Measurements from ENCODE around the gene OPN1SW.

Gene OPN1SW

DNA sequence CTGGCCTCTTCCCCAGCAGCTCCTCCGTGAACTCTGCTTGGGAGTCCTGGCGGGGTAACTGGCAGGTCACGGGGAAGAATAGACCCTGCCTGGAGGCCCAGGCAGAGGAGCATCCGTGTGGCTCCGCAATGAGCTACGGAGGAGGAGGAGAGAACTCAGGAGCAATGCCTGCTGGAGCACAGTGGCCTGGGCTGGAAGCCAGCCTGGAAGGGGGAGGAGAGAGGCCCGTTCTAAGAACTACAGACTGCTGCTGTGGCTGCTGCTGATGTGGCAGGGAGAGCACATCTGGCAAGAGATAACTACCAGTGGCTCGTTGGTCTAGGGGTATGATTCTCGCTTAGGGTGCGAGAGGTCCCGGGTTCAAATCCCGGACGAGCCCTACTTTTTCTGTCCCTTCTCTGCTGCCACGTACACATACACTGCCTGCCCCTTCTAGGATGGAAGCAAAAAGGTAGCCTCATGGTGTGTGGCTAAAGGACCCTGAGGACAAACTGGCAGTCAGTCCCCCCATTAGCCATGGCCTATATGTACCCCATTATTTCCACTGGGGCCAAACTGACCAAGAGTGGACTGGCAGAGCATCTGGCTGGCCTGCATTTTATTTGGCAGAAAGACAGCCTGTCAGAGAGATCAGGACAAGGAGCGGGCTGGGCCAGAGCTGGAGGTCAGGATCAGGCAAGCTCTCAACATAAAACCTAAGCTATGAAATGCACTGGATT is 7.7 kb upstream of the OPN1SW start:
- Histone ChIP-seq H3K4me3 (ENCODE audit: low read depth in 1 of 2, low read length in 2 of 2) (no peak overlapping the region), H3K9ac (ENCODE audit: low read depth in 1 of 2, low read length in 2 of 2) (no peak overlapping the region), H3K36me3 (ENCODE audit: control insufficient read depth in 1 of 2, insufficient read depth in 2 of 2, low read length in 2 of 2) (no peaks in the 10 kb centered on the region), H3K27ac (ENCODE audit: low read depth, low read length) (no peak overlapping the region), H3K4me1 (ENCODE audit: control insufficient read depth in 1 of 2, insufficient read depth in 2 of 2, low read length in 2 of 2) (no peaks in the 10 kb centered on the region), H3K9me3 (ENCODE audit: control insufficient read depth in 1 of 2, low read length in 2 of 2) (no peaks in the 10 kb centered on the region), H3K27me3 (ENCODE audit: control insufficient read depth in 1 of 2, insufficient read depth in 2 of 2, low read length in 2 of 2) (no peaks in the 10 kb centered on the region)

DNA sequence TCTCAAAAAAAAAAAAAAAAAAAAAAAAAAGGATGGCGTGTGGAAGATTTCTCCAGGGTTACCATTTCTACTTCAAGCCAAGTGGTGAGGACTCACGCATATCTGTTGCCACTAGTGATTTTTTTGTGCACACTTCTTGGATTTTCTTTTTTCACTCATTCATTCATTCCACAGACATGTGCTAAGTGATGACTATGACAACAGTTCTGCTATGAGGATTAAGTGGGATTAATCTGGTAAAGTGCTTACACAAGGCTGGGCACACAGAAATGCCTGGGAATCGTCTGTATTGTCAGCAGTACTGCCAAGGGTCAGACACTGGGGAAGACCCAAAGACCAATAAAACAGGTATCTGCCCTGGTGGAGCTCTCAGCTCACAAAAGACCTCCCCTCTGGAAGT is 6.3 kb upstream of the OPN1SW start:
- Histone ChIP-seq H3K27me3 (ENCODE audit: control insufficient read depth in 1 of 2, insufficient read depth in 2 of 2, low read length in 2 of 2) (no peaks in the 10 kb centered on the region), H3K9ac (ENCODE audit: low read depth in 1 of 2, low read length in 2 of 2) (no peak overlapping the region), H3K36me3 (ENCODE audit: control insufficient read depth in 1 of 2, insufficient read depth in 2 of 2, low read length in 2 of 2) (no peaks in the 10 kb centered on the region), H3K4me1 (ENCODE audit: control insufficient read depth in 1 of 2, insufficient read depth in 2 of 2, low read length in 2 of 2) (no peaks in the 10 kb centered on the region), H3K9me3 (ENCODE audit: control insufficient read depth in 1 of 2, low read length in 2 of 2) (peaks cover 2 to 12% of the 10 kb centered on the region in 2 donors), H3K27ac (ENCODE audit: low read depth, low read length) (no peak overlapping the region), H3K4me3 (ENCODE audit: low read depth in 1 of 2, low read length in 2 of 2) (no peak overlapping the region)

DNA sequence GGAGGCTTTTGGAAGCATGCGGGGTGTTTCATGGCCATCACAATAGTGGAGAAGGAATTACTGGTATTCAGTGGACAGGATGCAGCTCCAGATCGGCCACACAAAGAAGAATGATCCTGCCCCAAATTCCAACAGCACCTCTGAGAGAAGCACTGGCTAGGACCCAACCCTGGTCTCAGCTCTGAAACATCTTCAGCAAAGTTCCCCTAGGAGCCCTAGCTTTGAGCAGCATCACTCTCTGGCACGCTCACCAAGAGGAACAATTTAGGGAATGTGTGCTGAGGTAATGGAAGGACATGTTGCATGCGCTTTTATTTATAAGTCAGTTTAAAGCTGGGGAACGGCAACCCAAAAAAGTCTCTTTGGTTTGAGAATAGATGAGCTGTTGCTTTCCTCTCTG is 5.5 kb upstream of the OPN1SW start:
- Histone ChIP-seq H3K27ac (ENCODE audit: low read depth, low read length) (no peak overlapping the region), H3K27me3 (ENCODE audit: control insufficient read depth in 1 of 2, insufficient read depth in 2 of 2, low read length in 2 of 2) (no peaks in the 10 kb centered on the region), H3K4me3 (ENCODE audit: low read depth in 1 of 2, low read length in 2 of 2) (no peak overlapping the region), H3K9ac (ENCODE audit: low read depth in 1 of 2, low read length in 2 of 2) (no peak overlapping the region), H3K36me3 (ENCODE audit: control insufficient read depth in 1 of 2, insufficient read depth in 2 of 2, low read length in 2 of 2) (no peaks in the 10 kb centered on the region), H3K9me3 (ENCODE audit: control insufficient read depth in 1 of 2, low read length in 2 of 2) (peaks cover 2 to 12% of the 10 kb centered on the region in 2 donors), H3K4me1 (ENCODE audit: control insufficient read depth in 1 of 2, insufficient read depth in 2 of 2, low read length in 2 of 2) (no peaks in the 10 kb centered on the region)

DNA sequence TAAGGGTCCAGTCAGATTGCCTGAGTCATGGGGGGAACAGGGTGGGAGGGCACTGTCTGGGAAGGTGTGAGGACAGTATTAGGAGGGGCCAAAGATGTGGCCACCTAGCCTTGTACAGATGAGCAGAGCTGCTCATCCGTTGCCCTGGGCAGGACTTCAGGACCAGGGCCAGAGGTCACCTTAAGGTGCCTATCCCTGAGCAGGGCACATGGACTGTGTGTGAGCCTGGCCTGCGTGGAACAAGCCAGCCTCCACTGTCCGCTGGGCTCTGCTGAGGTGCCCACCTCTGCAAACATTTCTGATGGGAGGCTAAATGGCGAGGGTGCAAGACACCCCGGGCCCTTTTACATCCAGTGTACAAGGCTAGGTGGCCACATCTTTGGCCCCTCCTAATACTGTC is 3.4 kb upstream of the OPN1SW start:
- Histone ChIP-seq H3K27me3 (ENCODE audit: control insufficient read depth in 1 of 2, insufficient read depth in 2 of 2, low read length in 2 of 2) (no peaks in the 10 kb centered on the region), H3K4me1 (ENCODE audit: control insufficient read depth in 1 of 2, insufficient read depth in 2 of 2, low read length in 2 of 2) (no peaks in the 10 kb centered on the region), H3K9ac (ENCODE audit: low read depth in 1 of 2, low read length in 2 of 2) (no peak overlapping the region), H3K9me3 (ENCODE audit: control insufficient read depth in 1 of 2, low read length in 2 of 2) (peaks cover 2 to 12% of the 10 kb centered on the region in 2 donors), H3K4me3 (ENCODE audit: low read depth in 1 of 2, low read length in 2 of 2) (no peak overlapping the region), H3K36me3 (ENCODE audit: control insufficient read depth in 1 of 2, insufficient read depth in 2 of 2, low read length in 2 of 2) (peaks cover 5 to 8% of the 10 kb centered on the region in 2 donors), H3K27ac (ENCODE audit: low read depth, low read length) (no peak overlapping the region)

DNA sequence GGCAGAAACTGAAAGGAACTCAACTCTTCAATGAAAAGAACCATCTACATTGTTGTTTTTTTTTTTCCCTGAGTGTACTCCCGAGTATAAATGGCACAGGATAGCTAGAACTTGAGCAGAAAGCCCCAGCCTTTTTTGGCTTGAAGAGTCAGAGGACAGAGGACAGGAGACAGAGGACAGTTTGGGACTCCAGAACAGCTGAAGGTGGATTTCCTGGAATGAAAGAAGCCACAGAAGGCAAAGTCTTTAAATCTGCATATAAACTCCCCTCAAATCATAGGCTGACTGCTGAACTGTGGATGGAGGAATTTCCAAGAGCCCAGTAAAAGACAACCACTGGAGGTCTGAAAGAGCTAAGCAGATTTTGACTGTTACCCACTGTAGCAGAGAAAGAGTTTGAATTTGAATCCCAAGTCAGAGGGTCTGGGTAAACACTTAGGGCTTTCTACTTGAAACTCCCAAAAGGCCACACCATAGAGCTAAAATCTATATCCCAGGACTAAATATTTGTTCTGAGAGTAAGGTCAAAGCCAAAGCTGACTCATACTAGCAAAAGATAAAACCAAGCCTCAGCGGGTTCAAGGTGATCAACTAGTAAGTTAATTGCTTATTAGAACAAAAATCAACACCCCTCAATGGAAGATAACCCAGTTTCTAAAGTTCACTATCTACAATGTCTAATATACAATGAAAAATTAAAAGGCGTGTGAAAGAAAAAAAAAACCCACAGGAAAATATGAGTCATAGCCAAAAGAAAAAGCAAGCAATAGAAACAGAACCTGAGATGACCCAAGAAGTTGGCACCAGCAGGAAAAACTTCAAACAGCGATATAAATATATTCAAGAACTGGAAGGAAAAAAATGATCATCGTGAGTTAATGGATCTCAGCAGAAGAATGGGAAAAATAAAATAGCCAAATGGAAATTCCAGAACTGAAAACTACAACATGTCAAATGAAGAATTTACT is 1.8 kb upstream of the OPN1SW start:
- H3K27ac ChIP-seq (ENCODE audit: low read depth, low read length): no peak overlapping the region
- H3K9ac ChIP-seq (ENCODE audit: low read depth in 1 of 2, low read length in 2 of 2): no peak overlapping the region
- H3K36me3 ChIP-seq (ENCODE audit: control insufficient read depth in 1 of 2, insufficient read depth in 2 of 2, low read length in 2 of 2): peaks cover 10 to 16% of the 10 kb centered on the region in 2 donors

DNA sequence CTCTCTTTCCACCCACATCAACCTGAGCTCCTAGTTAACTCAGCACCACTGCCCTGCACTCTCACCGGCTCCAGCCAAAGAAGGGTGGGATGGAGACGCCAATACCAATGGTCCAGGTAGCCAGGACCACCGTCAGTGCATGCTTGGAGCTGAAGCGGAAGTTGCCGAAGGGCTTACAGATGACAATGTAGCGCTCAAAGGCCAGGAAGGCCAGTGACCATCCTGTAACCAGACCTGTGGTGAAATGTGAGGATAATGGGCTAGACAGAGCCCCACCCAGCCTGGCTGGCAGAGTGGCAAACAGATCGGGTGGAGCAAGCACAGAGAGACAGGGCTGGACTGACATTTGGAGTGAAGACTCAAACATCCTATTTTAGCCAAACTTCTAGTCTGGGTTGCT is 673 bp downstream of the OPN1SW start:
- Histone ChIP-seq H3K36me3 (ENCODE audit: control insufficient read depth in 1 of 2, insufficient read depth in 2 of 2, low read length in 2 of 2) (peaks cover 25 to 27% of the 10 kb centered on the region in 2 donors), H3K9ac (ENCODE audit: low read depth in 1 of 2, low read length in 2 of 2) (no peak overlapping the region), H3K27ac (ENCODE audit: low read depth, low read length) (no peak overlapping the region), H3K4me3 (ENCODE audit: low read depth in 1 of 2, low read length in 2 of 2) (no peak overlapping the region), H3K4me1 (ENCODE audit: control insufficient read depth in 1 of 2, insufficient read depth in 2 of 2, low read length in 2 of 2) (no peaks in the 10 kb centered on the region), H3K27me3 (ENCODE audit: control insufficient read depth in 1 of 2, insufficient read depth in 2 of 2, low read length in 2 of 2) (no peaks in the 10 kb centered on the region), H3K9me3 (ENCODE audit: control insufficient read depth in 1 of 2, low read length in 2 of 2) (peaks cover 2 to 12% of the 10 kb centered on the region in 2 donors)

More for the DNA sequence above, 1.8 kb upstream of the OPN1SW start:
- Histone ChIP-seq H3K9me3 (ENCODE audit: control insufficient read depth in 1 of 2, low read length in 2 of 2) (peaks cover 2 to 12% of the 10 kb centered on the region in 2 donors), H3K4me1 (ENCODE audit: control insufficient read depth in 1 of 2, insufficient read depth in 2 of 2, low read length in 2 of 2) (no peaks in the 10 kb centered on the region), H3K27me3 (ENCODE audit: control insufficient read depth in 1 of 2, insufficient read depth in 2 of 2, low read length in 2 of 2) (no peaks in the 10 kb centered on the region), H3K4me3 (ENCODE audit: low read depth in 1 of 2, low read length in 2 of 2) (no peak overlapping the region)

DNA sequence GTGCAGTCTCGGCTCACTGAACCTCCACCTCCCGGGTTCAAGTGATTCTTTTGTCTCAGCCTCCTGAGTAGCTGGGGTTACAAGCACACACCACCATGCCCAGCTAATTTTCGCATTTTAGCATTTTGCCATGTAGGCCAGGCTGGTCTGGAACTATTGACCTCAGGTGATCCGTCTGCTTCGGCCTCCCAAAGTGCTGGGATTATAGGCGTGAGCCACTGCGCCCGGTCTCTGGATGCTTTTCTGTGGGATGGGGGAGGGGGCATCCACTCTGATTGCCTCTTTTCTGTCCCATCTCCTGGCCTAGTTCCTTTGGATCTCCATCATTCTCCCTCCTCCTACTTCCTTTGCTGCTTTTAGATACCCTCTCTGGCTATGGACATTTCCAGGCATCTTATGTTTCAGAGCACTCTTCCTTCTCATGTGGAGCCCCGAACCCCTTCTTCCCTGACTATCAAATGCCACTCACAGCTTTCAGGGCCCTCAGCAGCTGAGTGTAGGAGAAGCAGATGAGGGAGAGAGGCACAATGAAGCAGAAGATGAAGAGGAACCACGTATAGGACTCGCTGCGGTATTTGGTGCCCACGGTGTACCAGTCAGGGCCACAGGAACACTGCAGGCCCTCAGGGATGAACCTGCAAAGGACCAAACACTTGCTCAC is 1.4 kb downstream of the OPN1SW start:
- Histone ChIP-seq H3K27me3 (ENCODE audit: control insufficient read depth in 1 of 2, insufficient read depth in 2 of 2, low read length in 2 of 2) (no peaks in the 10 kb centered on the region), H3K9ac (ENCODE audit: low read depth in 1 of 2, low read length in 2 of 2) (no peak overlapping the region), H3K36me3 (ENCODE audit: control insufficient read depth in 1 of 2, insufficient read depth in 2 of 2, low read length in 2 of 2) (peaks cover 32 to 33% of the 10 kb centered on the region in 2 donors), H3K4me1 (ENCODE audit: control insufficient read depth in 1 of 2, insufficient read depth in 2 of 2, low read length in 2 of 2) (no peaks in the 10 kb centered on the region), H3K27ac (ENCODE audit: low read depth, low read length) (no peak overlapping the region), H3K4me3 (ENCODE audit: low read depth in 1 of 2, low read length in 2 of 2) (no peak overlapping the region), H3K9me3 (ENCODE audit: control insufficient read depth in 1 of 2, low read length in 2 of 2) (peaks cover 2 to 12% of the 10 kb centered on the region in 2 donors)

DNA sequence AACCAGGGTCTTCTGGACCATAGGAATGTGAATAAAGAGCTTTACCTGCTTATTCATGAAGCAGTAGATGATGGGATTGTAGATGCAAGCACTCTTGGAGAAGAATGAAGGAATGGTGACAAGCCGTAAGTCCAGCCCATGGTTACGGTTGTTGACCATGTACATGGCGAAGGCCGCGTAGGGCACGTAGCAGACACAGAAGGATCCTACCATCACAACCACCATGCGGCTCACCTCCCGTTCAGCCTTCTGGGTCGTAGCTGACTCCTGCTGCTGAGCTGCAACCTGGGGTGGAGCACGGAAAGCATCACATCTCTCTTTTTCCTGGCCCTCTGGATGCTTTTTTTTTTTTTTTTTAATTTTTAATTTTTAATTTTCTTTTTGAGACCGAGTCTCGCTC is 2.0 kb downstream of the OPN1SW start:
- Histone ChIP-seq H3K4me1 (ENCODE audit: control insufficient read depth in 1 of 2, insufficient read depth in 2 of 2, low read length in 2 of 2) (no peaks in the 10 kb centered on the region), H3K9ac (ENCODE audit: low read depth in 1 of 2, low read length in 2 of 2) (no peak overlapping the region), H3K27ac (ENCODE audit: low read depth, low read length) (no peak overlapping the region), H3K36me3 (ENCODE audit: control insufficient read depth in 1 of 2, insufficient read depth in 2 of 2, low read length in 2 of 2) (peaks cover 36 to 37% of the 10 kb centered on the region in 2 donors), H3K27me3 (ENCODE audit: control insufficient read depth in 1 of 2, insufficient read depth in 2 of 2, low read length in 2 of 2) (no peaks in the 10 kb centered on the region), H3K4me3 (ENCODE audit: low read depth in 1 of 2, low read length in 2 of 2) (no peak overlapping the region), H3K9me3 (ENCODE audit: control insufficient read depth in 1 of 2, low read length in 2 of 2) (peaks cover 2 to 12% of the 10 kb centered on the region in 2 donors)

DNA sequence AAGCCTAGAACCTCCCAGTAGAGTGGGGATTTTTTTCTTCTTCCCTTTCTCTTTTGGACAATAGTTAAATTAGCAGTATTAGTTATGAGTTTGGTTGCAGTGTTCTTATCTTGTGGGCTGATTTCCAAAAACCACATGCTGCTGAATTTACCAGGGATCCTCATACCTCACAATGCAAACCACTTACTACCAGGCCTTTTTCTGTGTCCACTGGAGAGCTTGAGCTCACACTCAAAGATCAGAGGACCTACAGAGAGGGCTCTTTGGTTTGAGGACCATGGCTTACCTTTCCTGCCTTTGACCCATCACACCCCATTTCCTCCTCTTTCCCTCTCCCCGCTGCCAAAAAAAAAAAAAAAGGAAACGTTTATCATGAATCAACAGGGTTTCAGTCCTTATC is 5.4 kb downstream of the OPN1SW start:
- H3K27me3 ChIP-seq (ENCODE audit: control insufficient read depth in 1 of 2, insufficient read depth in 2 of 2, low read length in 2 of 2): no peaks in the 10 kb centered on the region
- H3K4me3 ChIP-seq (ENCODE audit: low read depth in 1 of 2, low read length in 2 of 2): no peak overlapping the region
- H3K9me3 ChIP-seq (ENCODE audit: control insufficient read depth in 1 of 2, low read length in 2 of 2): no peaks in the 10 kb centered on the region
- no peaks in the 10 kb centered on the region for H3K4me1 ChIP-seq (ENCODE audit: control insufficient read depth in 1 of 2, insufficient read depth in 2 of 2, low read length in 2 of 2)
- no peak overlapping the region for H3K9ac ChIP-seq (ENCODE audit: low read depth in 1 of 2, low read length in 2 of 2)
- H3K36me3 ChIP-seq (ENCODE audit: control insufficient read depth in 1 of 2, insufficient read depth in 2 of 2, low read length in 2 of 2): peaks cover 44 to 55% of the 10 kb centered on the region in 2 donors
- H3K27ac ChIP-seq (ENCODE audit: low read depth, low read length): no peak overlapping the region
